Measurements from ENCODE around the gene CCDC93. TPM values are rescaled to one million over a fixed set of nuclear protein-coding genes. Genes with fewer than 3 reads are reported as not detected.

Gene CCDC93
- total RNA-seq, 1 experiment from 2014 or later, result 18.7 TPM

GRCh38 chr2:118013221-118013723, 598 bp downstream of the CCDC93 start:
- H2AFZ ChIP-seq (ENCODE audit: low read depth, low read length, poor library complexity, severe bottlenecking), result peak overlapping the region; percentile 52
- POLR2A ChIA-PET, result no interaction called here
- peak overlapping the region; percentile 85 to 90 for H3K4me3 ChIP-seq (replicated peaks in 1 of 2; ENCODE audit: low read depth in 1 of 2, low read length in 2 of 2)
- DNase-seq (ENCODE audit: low read depth, low spot score), result no peak
- RAD21 ChIA-PET (ENCODE audit: low non-redundant PET in 1 of 2, low total read pairs in 2 of 2, uncharacterized antibody in 2 of 2, unreplicated experiment in 2 of 2), result no interaction called here
- TSS peak; percentile 31 for BruUV-seq (replicated peaks)
- no peaks in the 10 kb centered on the region for H3K9me3 ChIP-seq (ENCODE audit: control insufficient read depth in 1 of 2, insufficient read depth in 1 of 2, low read depth in 1 of 2, low read length in 2 of 2)
- intact Hi-C loops (cut with micrococcal nuclease), result no loop called here
- H3K27ac ChIP-seq (ENCODE audit: low read depth, low read length), result peak overlapping the region; percentile 76
- H3K9ac ChIP-seq (ENCODE audit: low read length), result peak overlapping the region; percentile 81
- H3K36me3 ChIP-seq (ENCODE audit: control insufficient read depth in 1 of 2, insufficient read depth in 2 of 2, low read length in 2 of 2), result peaks cover 0 to 1% of the 10 kb centered on the region in 2 experiments; a peak in 1 of 4 replicates
- no peaks in the 10 kb centered on the region for H4K20me1 ChIP-seq (ENCODE audit: insufficient read depth)
- peak overlapping the region; percentile 96 for H3K4me2 ChIP-seq (ENCODE audit: low read length)
- peak; percentile 59 for ATAC-seq
- CTCF ChIA-PET, result interaction anchor here (2.6 kb wide), 1 partner anchor 10 kb away, joined by 21 read pairs; no protein-coding TSS in a partner anchor
- peaks cover 10 to 17% of the 10 kb centered on the region in 2 experiments; a peak in 3 of 4 replicates for H3K4me1 ChIP-seq (ENCODE audit: control insufficient read depth in 1 of 2, insufficient read depth in 2 of 2, low read length in 2 of 2)
- no peaks in the 10 kb centered on the region for H3K9me2 ChIP-seq (ENCODE audit: insufficient read depth)
- H3K27me3 ChIP-seq (ENCODE audit: insufficient read depth, low read length), result no peaks in the 10 kb centered on the region
- TF ChIP-seq REST (IDR thresholded peaks at IDR 0.05; ENCODE audit: low read depth), result no peak
- 0 out of 6 replicates have a peak, but pooled peaks of 1 of the 3 experiments have one; percentile 5 for TF ChIP-seq CTCF (IDR thresholded peaks at IDR 0.05 in 2 of 3, conservative IDR thresholded peaks at IDR 0.05 in 1 of 3; ENCODE audit: borderline replicate concordance in 1 of 3, insufficient read depth in 1 of 3, low read depth in 2 of 3, low read length in 2 of 3)
- peaks cover 54% of the 10 kb centered on the region for H3K79me2 ChIP-seq (ENCODE audit: insufficient read depth, low read length)
